HepG2 (cell line): ENCODE measurements around the gene JAG1. TPM values are rescaled to one million over a fixed set of nuclear protein-coding genes. Genes with fewer than 3 reads are reported as not detected.

Experiments used
- ATAC-seq: fragments of 200-7000 bp; cut with Tn5 transposase; 3 replicates; pipeline ENCODE4 v1.9.1; 2020; ENCODE audit warnings: mild to moderate bottlenecking, moderate library complexity
- BruUV-seq: library from RNA; stranded (reverse); fragments of 400-500 nt; replicated peaks from 2 replicates; lab custom pipeline; 2021; lab: Mats Ljungman, UMichigan
- CTCF ChIA-PET: fragments of 300-600 bp; formaldehyde crosslinking; extraction: SDS; loops from one replicate; lab custom pipeline; 2021; ENCODE audit warnings: low total read pairs, inconsistent platforms, low intra/inter-chr PET ratio; lab: Yijun Ruan, JAX
- POLR2A ChIA-PET: fragments of 350-600 bp; sonication (Branson Sonifier 250); formaldehyde crosslinking; loops from one replicate; lab custom pipeline; 2020; ENCODE audit warnings: antibody characterized with exemption, inconsistent platforms; lab: Yijun Ruan, JAX
- DNase-seq: peaks from one replicate; pipeline ENCODE4 v3.0.0-alpha.2; 2015; ENCODE audit warnings: low spot score
- FAIRE-seq: peaks from 3 replicates; lab custom pipeline; 2011; peaks lifted over from hg19 to GRCh38; lab: Jason Lieb, UNC
- H2AFZ ChIP-seq: one replicate; pipeline ENCODE4 v1.6.1; 2011; ENCODE audit warnings: low read length, inconsistent platforms
- H3K27ac ChIP-seq: fragments of 300-600 bp; 3 replicates; pipeline ENCODE4 v1.8.0; 2011; ENCODE audit warnings: mixed run types, mild to moderate bottlenecking, mixed read lengths, low read length, inconsistent platforms; ENCODE audit not compliant: insufficient read depth; ENCODE audit errors: extremely low read length
- H3K27me3 ChIP-seq, 2 experiments: fragments of 200-600 bp in 1 of 2; 2 replicates in 1 of 2; 3 replicates in 1 of 2; pipeline versions ENCODE4 v1.6.0 to v1.8.0; 2011; ENCODE audit warnings: low read length in 2 of 2, mild to moderate bottlenecking in 2 of 2, moderate library complexity in 2 of 2, inconsistent platforms in 1 of 2; ENCODE audit not compliant: insufficient read depth in 2 of 2, control insufficient read depth in 1 of 2
- H3K36me3 ChIP-seq, 2 experiments: fragments of 200-600 bp in 1 of 2; replicated peaks in 1 of 2; 2 replicates in 1 of 2; 3 replicates in 1 of 2; pipeline versions ENCODE4 v1.5.1 to v1.8.0; 2011; ENCODE audit warnings: low read length in 2 of 2, inconsistent platforms in 1 of 2; ENCODE audit not compliant: insufficient read depth in 2 of 2, control insufficient read depth in 1 of 2
- H3K4me1 ChIP-seq: 2 replicates; pipeline ENCODE4 v1.5.1; 2012; ENCODE audit warnings: low read length, inconsistent platforms; ENCODE audit not compliant: insufficient read depth
- H3K4me2 ChIP-seq: 2 replicates; pipeline ENCODE4 v1.6.0; 2011; ENCODE audit warnings: low read depth, low read length, inconsistent platforms
- H3K4me3 ChIP-seq, 3 experiments: fragments of 200-600 bp in 1 of 3; sonication (generic), shearing (Covaris generic) in 1 of 3; replicated peaks in 1 of 3; 2 replicates each; pipeline ENCODE4 v1.5.1; 2011 to 2016; ENCODE audit warnings: low read length in 3 of 3, inconsistent platforms in 2 of 3, low read depth in 2 of 3, mild to moderate bottlenecking in 2 of 3, control low read depth in 1 of 3, mixed read lengths in 1 of 3; ENCODE audit not compliant: insufficient read depth in 1 of 3
- H3K79me2 ChIP-seq: one replicate; pipeline ENCODE4 v1.6.1; 2011; ENCODE audit warnings: low read length, inconsistent platforms; ENCODE audit not compliant: insufficient read depth
- H3K9ac ChIP-seq: 2 replicates; pipeline ENCODE4 v1.6.0; 2011; ENCODE audit warnings: mild to moderate bottlenecking, low read depth, low read length, inconsistent platforms; ENCODE audit not compliant: insufficient read depth
- H3K9me3 ChIP-seq: 2 replicates; pipeline ENCODE4 v1.5.1; 2012; ENCODE audit warnings: mild to moderate bottlenecking, low read length
- H4K20me1 ChIP-seq: 2 replicates; pipeline ENCODE4 v1.6.0; 2011; ENCODE audit warnings: inconsistent platforms, mild to moderate bottlenecking, low read length, moderate library complexity; ENCODE audit not compliant: insufficient read depth
- ARNT2 ChIP-seq: sonication (generic); formaldehyde crosslinking; IDR thresholded peaks from 2 replicates; pipeline ENCODE4 v1.8.0; 2022; ENCODE audit warnings: mild to moderate bottlenecking, low read depth, missing genetic modification reagents, moderate library complexity
- BATF2 ChIP-seq: sonication (generic); formaldehyde crosslinking; IDR thresholded peaks from 2 replicates; pipeline ENCODE4 v1.8.0; 2022; ENCODE audit warnings: mild to moderate bottlenecking, missing genetic modification reagents, moderate library complexity
- FOXO1 ChIP-seq: sonication (generic); formaldehyde crosslinking; IDR thresholded peaks from 2 replicates; pipeline ENCODE4 v1.4.0; 2020; ENCODE audit warnings: missing genetic modification reagents
- LCORL ChIP-seq, 2 experiments: fragments of 450-650 bp in 1 of 2; sonication (generic) in 1 of 2; formaldehyde crosslinking in 1 of 2; IDR thresholded peaks; 2 replicates each; pipeline versions ENCODE4 v1.5.0 to v1.6.1; 2017 to 2020; ENCODE audit warnings: antibody characterized with exemption in 1 of 2, missing genetic modification reagents in 1 of 2
- RARG ChIP-seq: sonication (generic); formaldehyde crosslinking; IDR thresholded peaks from 2 replicates; pipeline ENCODE4 v1.4.0; 2020; ENCODE audit warnings: low read depth, mild to moderate bottlenecking, missing genetic modification reagents
- SCMH1 ChIP-seq: sonication (generic); formaldehyde crosslinking; IDR thresholded peaks from 2 replicates; pipeline ENCODE4 v1.9.0; 2021; ENCODE audit warnings: missing genetic modification reagents, mild to moderate bottlenecking, borderline replicate concordance
- ZBTB2 ChIP-seq: sonication (generic); formaldehyde crosslinking; IDR thresholded peaks from 2 replicates; pipeline ENCODE4 v1.8.0; 2022; ENCODE audit warnings: low read depth, missing genetic modification reagents
- ZFP41 ChIP-seq: sonication (generic); formaldehyde crosslinking; IDR thresholded peaks from 2 replicates; pipeline ENCODE4 v1.4.0; 2020; ENCODE audit warnings: mild to moderate bottlenecking, missing genetic modification reagents, borderline replicate concordance
- ZKSCAN8 ChIP-seq: IDR thresholded peaks from 2 replicates; pipeline ENCODE4 v1.6.1; 2016; ENCODE audit warnings: borderline replicate concordance, missing genetic modification reagents, missing compliant biosample characterization
- ZNF276 ChIP-seq: sonication (generic); formaldehyde crosslinking; IDR thresholded peaks from 2 replicates; pipeline ENCODE4 v1.4.0; 2020; ENCODE audit warnings: mild to moderate bottlenecking, low read depth, missing genetic modification reagents
- ZNF326 ChIP-seq: sonication (generic); formaldehyde crosslinking; IDR thresholded peaks from 2 replicates; pipeline ENCODE4 v1.4.0; 2020; ENCODE audit warnings: missing genetic modification reagents, borderline replicate concordance
- WGBS: methylation state at CpG from one replicate; pipeline ENCODE4 v1.1.6; 2017; ENCODE audit warnings: low lambda C conversion rate; 5-methylcytosine and 5-hydroxymethylcytosine counted together
- in situ Hi-C: cut with HindIII; loops from 2 replicates; pipeline ENCODE4 v1.10.0; 2017; ENCODE audit warnings: low pct_unique_long_range_greater_than_20kb; ENCODE audit not compliant: extremely low pct_ligation_motif_present
- intact Hi-C: fragments of 100-400 bp; cut with micrococcal nuclease; formaldehyde crosslinking; loops from one replicate; pipeline ENCODE4 v1.10.0; 2022; ENCODE audit not compliant: unreplicated experiment
- polyA plus RNA-seq, 8 experiments: library from polyadenylated mRNA; depleted of rRNA in 3 of 8; stranded (reverse) in 7 of 8; unstranded in 1 of 8; fragments of >200 nt; fragmentation: Illumina TruSeq in 4 of 8; extraction: Trizol in 4 of 8; gene quantifications; 2 replicates each; pipeline versions ENCODE4 v1.2.1 to v1.2.3, GENCODE V29; 2011 to 2016; ENCODE audit warnings: low read depth in 4 of 8, missing spikeins in 1 of 8, mixed read lengths in 1 of 8; ENCODE audit not compliant: insufficient read depth in 1 of 8
- total RNA-seq, 5 experiments: library from RNA; depleted of rRNA; stranded (reverse); fragments of >200 nt; fragmentation: Illumina TruSeq; extraction: Trizol; gene quantifications; 2 replicates each; pipeline ENCODE4 v1.2.3, GENCODE V29; 2016; ENCODE audit warnings: low read depth in 1 of 5
- TF ChIP-seq, protein P1 (sequence below): fragments of 450-650 bp; IDR thresholded peaks from 2 replicates; pipeline ENCODE4 v1.6.1; 2017; ENCODE audit warnings: mild to moderate bottlenecking

JAG1 gene
- total and polyA plus RNA-seq, 2 of the 13 experiments (the other 11 are each of a cell fraction or from before 2014, with no cell fraction given): 47.1 to 56.3 TPM

DNA sequence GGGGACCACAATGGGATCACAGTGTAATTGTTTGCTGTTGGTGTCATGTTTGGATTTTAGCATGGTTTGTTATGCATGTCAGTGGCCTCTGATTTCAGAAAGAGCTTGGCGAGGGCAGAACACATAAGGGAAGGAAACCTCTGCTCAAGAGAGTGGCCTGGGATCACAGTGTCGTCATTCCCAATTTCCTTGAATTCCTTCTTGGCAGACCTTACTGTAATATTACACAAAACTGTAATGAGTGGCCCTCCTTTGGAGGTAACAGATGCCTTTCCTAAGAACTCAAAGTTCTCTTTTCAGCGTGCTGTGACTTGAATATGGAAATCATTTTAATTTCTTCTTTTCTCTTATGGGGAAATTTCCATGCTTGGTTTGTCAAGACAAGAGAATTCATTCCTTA is 46.9 kb downstream of the JAG1 start:
- no peaks in the 10 kb centered on the region for H3K79me2 ChIP-seq
- H3K9ac ChIP-seq: no peak overlapping the region
- H4K20me1 ChIP-seq: no peaks in the 10 kb centered on the region
- no peaks in the 10 kb centered on the region for H3K27me3 ChIP-seq
- no peak for FAIRE-seq
- ChIA-PET POLR2A (no interaction called here), CTCF (no interaction called here)
- no peak for TF ChIP-seq LCORL (IDR thresholded peaks at IDR 0.05)
- no peak for TF ChIP-seq LCORL (CRISPR knock-in tag; IDR thresholded peaks at IDR 0.05)
- no peak for TF ChIP-seq ZBTB2
- TF ChIP-seq, protein P1, sequence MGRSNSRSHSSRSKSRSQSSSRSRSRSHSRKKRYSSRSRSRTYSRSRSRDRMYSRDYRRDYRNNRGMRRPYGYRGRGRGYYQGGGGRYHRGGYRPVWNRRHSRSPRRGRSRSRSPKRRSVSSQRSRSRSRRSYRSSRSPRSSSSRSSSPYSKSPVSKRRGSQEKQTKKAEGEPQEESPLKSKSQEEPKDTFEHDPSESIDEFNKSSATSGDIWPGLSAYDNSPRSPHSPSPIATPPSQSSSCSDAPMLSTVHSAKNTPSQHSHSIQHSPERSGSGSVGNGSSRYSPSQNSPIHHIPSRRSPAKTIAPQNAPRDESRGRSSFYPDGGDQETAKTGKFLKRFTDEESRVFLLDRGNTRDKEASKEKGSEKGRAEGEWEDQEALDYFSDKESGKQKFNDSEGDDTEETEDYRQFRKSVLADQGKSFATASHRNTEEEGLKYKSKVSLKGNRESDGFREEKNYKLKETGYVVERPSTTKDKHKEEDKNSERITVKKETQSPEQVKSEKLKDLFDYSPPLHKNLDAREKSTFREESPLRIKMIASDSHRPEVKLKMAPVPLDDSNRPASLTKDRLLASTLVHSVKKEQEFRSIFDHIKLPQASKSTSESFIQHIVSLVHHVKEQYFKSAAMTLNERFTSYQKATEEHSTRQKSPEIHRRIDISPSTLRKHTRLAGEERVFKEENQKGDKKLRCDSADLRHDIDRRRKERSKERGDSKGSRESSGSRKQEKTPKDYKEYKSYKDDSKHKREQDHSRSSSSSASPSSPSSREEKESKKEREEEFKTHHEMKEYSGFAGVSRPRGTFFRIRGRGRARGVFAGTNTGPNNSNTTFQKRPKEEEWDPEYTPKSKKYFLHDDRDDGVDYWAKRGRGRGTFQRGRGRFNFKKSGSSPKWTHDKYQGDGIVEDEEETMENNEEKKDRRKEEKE: no peak
- no peak for TF ChIP-seq ZNF326 (CRISPR knock-in tag)
- no peak for TF ChIP-seq FOXO1 (CRISPR knock-in tag)
- no peak for TF ChIP-seq RARG
- TF ChIP-seq ZKSCAN8: no peak
- no peak for TF ChIP-seq ZFP41 (CRISPR knock-in tag)
- TF ChIP-seq SCMH1 (CRISPR knock-in tag): no peak
- no peak for TF ChIP-seq ARNT2 (CRISPR knock-in tag)
- no peak for TF ChIP-seq BATF2
- no peak for TF ChIP-seq ZNF276 (CRISPR knock-in tag)
- no peak overlapping the region for H2AFZ ChIP-seq
- no peak overlapping the region for H3K27ac ChIP-seq
- no peaks in the 10 kb centered on the region for H3K4me1 ChIP-seq
- intact Hi-C loops: no loop called here
- DNase-seq: no peak
- H3K36me3 ChIP-seq: peaks cover 0 to 7% of the 10 kb centered on the region in 2 experiments; a peak in 2 of 5 replicates
- no peak overlapping the region for H3K4me3 ChIP-seq
- WGBS: 95% methylated on average over 3 of the region's 3 CpGs
- H3K9me3 ChIP-seq: no peaks in the 10 kb centered on the region
- no TSS peak for BruUV-seq
- no peak overlapping the region for H3K4me2 ChIP-seq
- in situ Hi-C loops: no loop called here
- no peak for ATAC-seq
